Endothelial cell of umbilical vein (primary cell): ENCODE data around the gene CERK. TPM values are rescaled to one million over a fixed set of nuclear protein-coding genes. Genes with fewer than 3 reads are reported as not detected.

Source experiments
- BruUV-seq: library from RNA; stranded (reverse); fragments of 400-500 nt; replicated peaks from 2 replicates; lab custom pipeline; 2021; lab: Mats Ljungman, UMichigan
- CTCF ChIA-PET: fragments of 300-600, 350-600 bp; sonication (Branson Sonifier 250); formaldehyde crosslinking; loops from one replicate; lab custom pipeline; 2021; ENCODE audit warnings: antibody characterized with exemption, inconsistent platforms; lab: Charles Lee
- POLR2A ChIA-PET: fragments of 300-600, 350-600 bp; sonication (Branson Sonifier 250); formaldehyde crosslinking; loops from one replicate; lab custom pipeline; 2021; ENCODE audit warnings: antibody characterized with exemption, inconsistent platforms; lab: Charles Lee
- DNase-seq: peaks from one replicate; pipeline ENCODE4 v3.0.0-alpha.2; 2011; ENCODE audit warnings: low read depth, low spot score
- FAIRE-seq: peaks from 2 replicates; lab custom pipeline; 2011; peaks lifted over from hg19 to GRCh38; lab: Jason Lieb, UNC
- H2AFZ ChIP-seq: 2 replicates; pipeline ENCODE4 v1.6.0; 2012; ENCODE audit warnings: low read depth, low read length, control low read depth, inconsistent platforms
- H3K27ac ChIP-seq: 2 replicates; pipeline ENCODE4 v1.5.1; 2011; ENCODE audit warnings: low read depth, mild to moderate bottlenecking, control low read depth, low read length, moderate library complexity; ENCODE audit not compliant: insufficient read depth
- H3K27me3 ChIP-seq, 2 experiments: 2 replicates each; pipeline versions ENCODE4 v1.6.0 to v1.6.1; 2011; ENCODE audit warnings: low read length in 2 of 2, mixed read lengths in 1 of 2; ENCODE audit not compliant: control insufficient read depth in 2 of 2, insufficient read depth in 2 of 2
- H3K36me3 ChIP-seq, 2 experiments: 2 replicates in 1 of 2; 3 replicates in 1 of 2; pipeline ENCODE4 v1.5.1; 2011; ENCODE audit warnings: low read length in 2 of 2, mild to moderate bottlenecking in 1 of 2, moderate library complexity in 1 of 2; ENCODE audit not compliant: control insufficient read depth in 2 of 2, insufficient read depth in 2 of 2; ENCODE audit errors: extremely low read depth in 1 of 2
- H3K4me1 ChIP-seq: 3 replicates; pipeline ENCODE4 v1.5.1; 2011; ENCODE audit warnings: mild to moderate bottlenecking, low read length; ENCODE audit not compliant: control insufficient read depth, insufficient read depth; ENCODE audit errors: extremely low read depth
- H3K4me2 ChIP-seq: 2 replicates; pipeline ENCODE4 v1.6.1; 2011; ENCODE audit warnings: low read length, control low read depth, mixed read lengths; ENCODE audit not compliant: insufficient read depth
- H3K4me3 ChIP-seq, 3 experiments: fragments of 200-600 bp in 1 of 3; sonication (generic), shearing (Covaris generic) in 1 of 3; replicated peaks in 1 of 3; 2 replicates each; pipeline ENCODE4 v1.5.1; 2011 to 2016; ENCODE audit warnings: control low read depth in 3 of 3, low read length in 3 of 3, mild to moderate bottlenecking in 2 of 3, inconsistent platforms in 1 of 3, low read depth in 1 of 3, moderate library complexity in 1 of 3; ENCODE audit not compliant: insufficient read depth in 1 of 3
- H3K79me2 ChIP-seq: 2 replicates; pipeline ENCODE4 v1.6.0; 2012; ENCODE audit warnings: low read length, inconsistent platforms; ENCODE audit not compliant: control insufficient read depth, insufficient read depth
- H3K9ac ChIP-seq: replicated peaks from 2 replicates; pipeline ENCODE3; 2011; ENCODE audit warnings: low read length, control low read depth; ENCODE audit not compliant: insufficient read depth; ENCODE audit errors: extremely low read depth
- H3K9me1 ChIP-seq: replicated peaks from 3 replicates; pipeline ENCODE4 v1.6.0; 2011; ENCODE audit warnings: mild to moderate bottlenecking, low read length; ENCODE audit not compliant: control insufficient read depth, insufficient read depth; ENCODE audit errors: extremely low read depth
- H3K9me3 ChIP-seq: replicated peaks from 2 replicates; pipeline ENCODE4 v1.5.1; 2012; ENCODE audit warnings: low read length, inconsistent platforms; ENCODE audit not compliant: control insufficient read depth, insufficient read depth
- H4K20me1 ChIP-seq: replicated peaks from 2 replicates; pipeline ENCODE3; 2011; ENCODE audit warnings: mild to moderate bottlenecking, low read length; ENCODE audit not compliant: control insufficient read depth, insufficient read depth; ENCODE audit errors: extremely low read depth
- FOS ChIP-seq: IDR thresholded peaks from 2 replicates; pipeline ENCODE4 v1.6.1; 2011; ENCODE audit warnings: mild to moderate bottlenecking, low read length, moderate library complexity, borderline replicate concordance; ENCODE audit not compliant: insufficient read depth
- MYC ChIP-seq: IDR thresholded peaks from one replicate; pipeline ENCODE4 v1.6.1; 2011; ENCODE audit warnings: mild to moderate bottlenecking, low read depth, low read length
- dilution Hi-C: fragments of 300-500 bp; cut with MboI; formaldehyde crosslinking; loops from one replicate; pipeline ENCODE4 v1.15.0; 2019; ENCODE audit warnings: low sequenced_read_pairs; ENCODE audit not compliant: extremely low pct_ligation_motif_present
- intact Hi-C: fragments of 100-400 bp; cut with micrococcal nuclease; formaldehyde crosslinking; loops from one replicate; pipeline ENCODE4 v1.10.0; 2022
- polyA plus RNA-seq, 4 experiments: library from polyadenylated mRNA; depleted of rRNA in 3 of 4; stranded (reverse) in 3 of 4; unstranded in 1 of 4; fragments of >200 nt; gene quantifications; 2 replicates each; pipeline versions ENCODE4 v1.2.1 to v1.2.3, GENCODE V29; 2011 to 2012; ENCODE audit warnings: missing spikeins in 1 of 4
- total RNA-seq: library from RNA; stranded (reverse); gene quantifications from 2 replicates; pipeline ENCODE4 v1.2.3, GENCODE V29; 2021
- TF ChIP-seq, protein P1 (sequence below), 2 donors: IDR thresholded peaks; 1 replicate in 1 of 2; 2 replicates in 1 of 2; pipeline ENCODE4 v1.5.1; 2011; ENCODE audit warnings: low read length in 2 of 2, mild to moderate bottlenecking in 2 of 2, moderate library complexity in 2 of 2, control low read depth in 1 of 2, inconsistent platforms in 1 of 2, low read depth in 1 of 2; ENCODE audit not compliant: insufficient read depth in 1 of 2; ENCODE audit errors: extremely low read depth in 1 of 2

CERK gene
- total and polyA plus RNA-seq, 2 donors (not counting 3 experiments of a cell fraction or from before 2014, with no cell fraction given) = 61.1 to 88.0 TPM

DNA sequence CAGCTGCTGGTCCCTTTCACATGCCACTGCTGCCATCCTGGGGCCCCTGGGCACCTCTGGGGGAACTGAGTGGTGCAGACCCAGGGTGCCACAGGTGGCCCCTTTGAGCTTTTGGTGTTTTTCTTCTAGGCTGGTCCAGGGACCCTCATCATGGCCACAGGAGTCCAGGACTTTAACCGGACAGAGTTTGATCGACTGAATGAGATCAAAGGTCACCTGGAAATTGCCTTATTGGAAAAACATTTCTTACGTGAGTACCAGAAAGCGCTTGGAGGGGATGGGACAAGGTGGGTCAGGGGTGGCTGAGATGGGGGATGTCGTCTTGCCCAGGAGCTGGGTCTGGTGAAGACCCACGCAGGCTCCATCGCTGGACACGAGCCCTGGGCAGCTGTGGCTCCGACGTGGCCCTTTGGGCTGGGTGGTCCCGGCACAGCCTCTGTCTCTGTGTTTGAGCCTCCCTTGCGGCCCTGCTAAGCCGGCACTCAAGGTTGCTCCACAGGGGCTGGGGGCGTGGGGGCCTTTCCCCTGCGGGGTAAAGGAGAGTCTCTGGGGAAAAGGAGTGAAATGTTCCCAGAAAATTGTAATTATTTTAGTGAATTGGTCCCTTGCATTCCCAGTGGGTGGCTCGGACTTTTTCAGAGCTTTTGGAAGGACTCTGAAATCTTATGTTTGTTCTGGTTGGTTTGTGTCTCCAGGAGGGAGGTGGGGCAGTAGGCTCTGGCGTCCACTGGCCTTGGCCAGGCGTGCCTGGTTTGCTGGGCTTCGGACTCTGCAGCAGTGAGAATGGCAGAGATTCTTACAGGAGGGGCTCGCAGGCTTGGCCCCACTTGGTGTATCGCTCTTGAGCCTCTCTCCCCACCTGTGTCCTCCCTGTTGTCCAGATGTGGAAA lies 100.1 kb downstream of the CERK start:
- TF ChIP-seq FOS (no peak), MYC (no peak)
- TF ChIP-seq, protein P1, sequence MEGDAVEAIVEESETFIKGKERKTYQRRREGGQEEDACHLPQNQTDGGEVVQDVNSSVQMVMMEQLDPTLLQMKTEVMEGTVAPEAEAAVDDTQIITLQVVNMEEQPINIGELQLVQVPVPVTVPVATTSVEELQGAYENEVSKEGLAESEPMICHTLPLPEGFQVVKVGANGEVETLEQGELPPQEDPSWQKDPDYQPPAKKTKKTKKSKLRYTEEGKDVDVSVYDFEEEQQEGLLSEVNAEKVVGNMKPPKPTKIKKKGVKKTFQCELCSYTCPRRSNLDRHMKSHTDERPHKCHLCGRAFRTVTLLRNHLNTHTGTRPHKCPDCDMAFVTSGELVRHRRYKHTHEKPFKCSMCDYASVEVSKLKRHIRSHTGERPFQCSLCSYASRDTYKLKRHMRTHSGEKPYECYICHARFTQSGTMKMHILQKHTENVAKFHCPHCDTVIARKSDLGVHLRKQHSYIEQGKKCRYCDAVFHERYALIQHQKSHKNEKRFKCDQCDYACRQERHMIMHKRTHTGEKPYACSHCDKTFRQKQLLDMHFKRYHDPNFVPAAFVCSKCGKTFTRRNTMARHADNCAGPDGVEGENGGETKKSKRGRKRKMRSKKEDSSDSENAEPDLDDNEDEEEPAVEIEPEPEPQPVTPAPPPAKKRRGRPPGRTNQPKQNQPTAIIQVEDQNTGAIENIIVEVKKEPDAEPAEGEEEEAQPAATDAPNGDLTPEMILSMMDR (IDR thresholded peaks at IDR 0.05; ENCODE audit: extremely low read depth in 1 of 2, insufficient read depth in 1 of 2, low read depth in 1 of 2, low read length in 2 of 2) = no peak
- no TSS peak for BruUV-seq
- POLR2A ChIA-PET = no interaction called here
- H3K27ac ChIP-seq = no peak overlapping the region
- H3K9me3 ChIP-seq = no peaks in the 10 kb centered on the region
- no peaks in the 10 kb centered on the region for H3K79me2 ChIP-seq
- intact Hi-C loops = no loop called here
- no peaks in the 10 kb centered on the region for H3K36me3 ChIP-seq
- no peaks in the 10 kb centered on the region for H4K20me1 ChIP-seq
- CTCF ChIA-PET = interaction anchor here (0.6 kb wide), 1 partner anchor 14 kb away, joined by 3 read pairs; no protein-coding TSS in a partner anchor
- no peak overlapping the region for H2AFZ ChIP-seq
- H3K4me3 ChIP-seq = no peak overlapping the region
- no peaks in the 10 kb centered on the region for H3K9me1 ChIP-seq
- no peak for DNase-seq
- no peak for FAIRE-seq
- no peak overlapping the region for H3K9ac ChIP-seq
- no peak overlapping the region for H3K4me2 ChIP-seq
- no peaks in the 10 kb centered on the region for H3K27me3 ChIP-seq
- dilution Hi-C loops = no loop called here
- H3K4me1 ChIP-seq = no peaks in the 10 kb centered on the region
